Tibial nerve (tissue), 4 donors: Measurements from ENCODE around the gene GPX7.

ENCODE experiments used
- EP300 ChIP-seq, 2 donors: sonication (generic); formaldehyde crosslinking; IDR thresholded peaks; one replicate each; pipeline ENCODE4 v1.6.1; 2017; ENCODE audit warnings: antibody characterized with exemption in 2 of 2, mild to moderate bottlenecking in 1 of 2
- TF ChIP-seq, protein P1 (sequence below), 5 experiments: fragments of 200-600 bp in 3 of 5; fragments of 450-650 bp in 2 of 5; sonication (generic) in 3 of 5; IDR thresholded peaks; one replicate each; pipeline ENCODE4 v1.5.1; 2016 to 2019; ENCODE audit warnings: antibody characterized with exemption in 5 of 5, mild to moderate bottlenecking in 3 of 5, moderate library complexity in 2 of 5

DNA sequence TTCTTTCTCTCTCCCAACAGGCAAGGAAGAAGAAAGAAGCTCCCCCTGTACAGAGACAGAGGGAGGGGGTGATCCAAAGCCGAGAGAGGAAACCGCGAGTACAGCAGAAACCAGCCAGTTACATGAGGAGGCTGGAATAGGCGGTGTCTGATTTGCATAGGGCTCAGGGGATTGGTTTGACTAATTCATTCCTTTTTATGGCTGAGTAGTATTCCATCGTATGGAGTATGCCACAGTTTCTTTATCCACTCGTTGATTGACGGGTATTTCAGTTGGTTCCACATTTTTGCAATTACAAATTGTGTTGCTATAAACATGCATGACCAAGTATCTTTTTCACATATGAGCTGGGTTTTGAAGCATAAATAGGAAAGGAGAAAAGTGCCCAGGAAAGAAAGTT lies 3.4 kb upstream of the GPX7 start:
- TF ChIP-seq EP300 (IDR thresholded peaks at IDR 0.05): no peak
- TF ChIP-seq, protein P1, sequence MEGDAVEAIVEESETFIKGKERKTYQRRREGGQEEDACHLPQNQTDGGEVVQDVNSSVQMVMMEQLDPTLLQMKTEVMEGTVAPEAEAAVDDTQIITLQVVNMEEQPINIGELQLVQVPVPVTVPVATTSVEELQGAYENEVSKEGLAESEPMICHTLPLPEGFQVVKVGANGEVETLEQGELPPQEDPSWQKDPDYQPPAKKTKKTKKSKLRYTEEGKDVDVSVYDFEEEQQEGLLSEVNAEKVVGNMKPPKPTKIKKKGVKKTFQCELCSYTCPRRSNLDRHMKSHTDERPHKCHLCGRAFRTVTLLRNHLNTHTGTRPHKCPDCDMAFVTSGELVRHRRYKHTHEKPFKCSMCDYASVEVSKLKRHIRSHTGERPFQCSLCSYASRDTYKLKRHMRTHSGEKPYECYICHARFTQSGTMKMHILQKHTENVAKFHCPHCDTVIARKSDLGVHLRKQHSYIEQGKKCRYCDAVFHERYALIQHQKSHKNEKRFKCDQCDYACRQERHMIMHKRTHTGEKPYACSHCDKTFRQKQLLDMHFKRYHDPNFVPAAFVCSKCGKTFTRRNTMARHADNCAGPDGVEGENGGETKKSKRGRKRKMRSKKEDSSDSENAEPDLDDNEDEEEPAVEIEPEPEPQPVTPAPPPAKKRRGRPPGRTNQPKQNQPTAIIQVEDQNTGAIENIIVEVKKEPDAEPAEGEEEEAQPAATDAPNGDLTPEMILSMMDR (IDR thresholded peaks at IDR 0.05): no peak
